Panc1 (cell line): ENCODE results near the gene LRMDA.

ENCODE experiments used
- POLR2AphosphoS5 ChIP-seq: IDR thresholded peaks from 2 replicates; pipeline ENCODE4 v1.6.1; 2012; ENCODE audit warnings: mild to moderate bottlenecking, low read depth, low read length, moderate library complexity
- SIN3A ChIP-seq: IDR thresholded peaks from 2 replicates; pipeline ENCODE4 v1.6.1; 2012; ENCODE audit warnings: low read depth, mild to moderate bottlenecking, low read length, moderate library complexity, borderline replicate concordance; ENCODE audit not compliant: insufficient read depth
- TCF7L2 ChIP-seq: IDR thresholded peaks from 2 replicates; pipeline ENCODE4 v1.6.1; 2011; ENCODE audit warnings: mild to moderate bottlenecking, low read depth, low read length, inconsistent platforms
- TF ChIP-seq, protein P1 (sequence below): fragments of 450-650 bp; IDR thresholded peaks from 2 replicates; pipeline ENCODE4 v1.5.1; 2017; ENCODE audit warnings: mild to moderate bottlenecking

DNA sequence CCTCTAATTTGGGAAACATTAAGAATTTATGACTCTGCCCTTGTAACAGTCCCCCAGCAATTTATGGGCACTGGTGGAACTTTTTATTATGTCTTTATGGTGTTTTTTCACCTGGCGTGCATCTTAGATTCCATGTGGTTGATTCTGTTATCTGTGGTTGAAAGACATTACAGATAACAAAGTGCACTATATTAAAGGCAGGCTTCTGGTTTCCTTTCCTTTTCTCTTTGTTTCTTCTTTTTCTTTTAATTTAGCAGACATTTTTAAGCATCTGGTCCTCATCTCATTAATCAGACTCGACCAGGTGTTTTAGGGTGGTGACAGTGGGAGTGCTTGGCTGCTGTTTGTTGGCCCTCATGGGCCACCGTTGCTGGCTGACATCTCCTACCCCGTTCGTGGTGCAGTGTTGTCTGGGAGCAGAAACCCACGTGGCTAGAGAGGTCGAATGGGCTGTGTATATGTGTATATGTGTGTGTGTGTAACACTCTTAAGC is 77.4 kb downstream of the LRMDA start:
- no peak for TF ChIP-seq TCF7L2
- no peak for TF ChIP-seq POLR2AphosphoS5
- TF ChIP-seq, protein P1, sequence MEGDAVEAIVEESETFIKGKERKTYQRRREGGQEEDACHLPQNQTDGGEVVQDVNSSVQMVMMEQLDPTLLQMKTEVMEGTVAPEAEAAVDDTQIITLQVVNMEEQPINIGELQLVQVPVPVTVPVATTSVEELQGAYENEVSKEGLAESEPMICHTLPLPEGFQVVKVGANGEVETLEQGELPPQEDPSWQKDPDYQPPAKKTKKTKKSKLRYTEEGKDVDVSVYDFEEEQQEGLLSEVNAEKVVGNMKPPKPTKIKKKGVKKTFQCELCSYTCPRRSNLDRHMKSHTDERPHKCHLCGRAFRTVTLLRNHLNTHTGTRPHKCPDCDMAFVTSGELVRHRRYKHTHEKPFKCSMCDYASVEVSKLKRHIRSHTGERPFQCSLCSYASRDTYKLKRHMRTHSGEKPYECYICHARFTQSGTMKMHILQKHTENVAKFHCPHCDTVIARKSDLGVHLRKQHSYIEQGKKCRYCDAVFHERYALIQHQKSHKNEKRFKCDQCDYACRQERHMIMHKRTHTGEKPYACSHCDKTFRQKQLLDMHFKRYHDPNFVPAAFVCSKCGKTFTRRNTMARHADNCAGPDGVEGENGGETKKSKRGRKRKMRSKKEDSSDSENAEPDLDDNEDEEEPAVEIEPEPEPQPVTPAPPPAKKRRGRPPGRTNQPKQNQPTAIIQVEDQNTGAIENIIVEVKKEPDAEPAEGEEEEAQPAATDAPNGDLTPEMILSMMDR, result no peak
- no peak for TF ChIP-seq SIN3A
